IPS DF 6.9 (cell line): Measurements from ENCODE around the gene SINHCAF.

Experiments used
- DNase-seq: peaks from one replicate; pipeline ENCODE4 v3.0.0-alpha.2; 2013; ENCODE audit warnings: low read depth, low spot score
- H3K27ac ChIP-seq: one replicate; pipeline ENCODE4 v1.5.1; 2013; ENCODE audit warnings: low read length, control low read depth
- H3K27me3 ChIP-seq: 2 replicates; pipeline ENCODE4 v1.6.1; 2013; ENCODE audit warnings: mild to moderate bottlenecking, low read length; ENCODE audit not compliant: control insufficient read depth, insufficient read depth
- H3K36me3 ChIP-seq: 2 replicates; pipeline ENCODE4 v1.6.1; 2013; ENCODE audit warnings: low read length; ENCODE audit not compliant: control insufficient read depth, insufficient read depth
- H3K4me1 ChIP-seq: 2 replicates; pipeline ENCODE4 v1.6.1; 2013; ENCODE audit warnings: low read length; ENCODE audit not compliant: control insufficient read depth, insufficient read depth
- H3K4me3 ChIP-seq: 2 replicates; pipeline ENCODE4 v1.5.1; 2013; ENCODE audit warnings: mild to moderate bottlenecking, low read length
- H3K9me3 ChIP-seq: 2 replicates; pipeline ENCODE4 v1.6.1; 2013; ENCODE audit warnings: low read length, inconsistent platforms; ENCODE audit not compliant: control insufficient read depth, insufficient read depth
- WGBS: extraction: QIAGEN DNeasy Blood & Tissue Kit; methylation state at CpG from one replicate; pipeline ENCODE4 v1.1.7; 2013; ENCODE audit warnings: mixed read lengths, missing lambda C conversion rate; ENCODE audit not compliant: insufficient read length, insufficient coverage; 5-methylcytosine and 5-hydroxymethylcytosine counted together

The SINHCAF gene

DNA sequence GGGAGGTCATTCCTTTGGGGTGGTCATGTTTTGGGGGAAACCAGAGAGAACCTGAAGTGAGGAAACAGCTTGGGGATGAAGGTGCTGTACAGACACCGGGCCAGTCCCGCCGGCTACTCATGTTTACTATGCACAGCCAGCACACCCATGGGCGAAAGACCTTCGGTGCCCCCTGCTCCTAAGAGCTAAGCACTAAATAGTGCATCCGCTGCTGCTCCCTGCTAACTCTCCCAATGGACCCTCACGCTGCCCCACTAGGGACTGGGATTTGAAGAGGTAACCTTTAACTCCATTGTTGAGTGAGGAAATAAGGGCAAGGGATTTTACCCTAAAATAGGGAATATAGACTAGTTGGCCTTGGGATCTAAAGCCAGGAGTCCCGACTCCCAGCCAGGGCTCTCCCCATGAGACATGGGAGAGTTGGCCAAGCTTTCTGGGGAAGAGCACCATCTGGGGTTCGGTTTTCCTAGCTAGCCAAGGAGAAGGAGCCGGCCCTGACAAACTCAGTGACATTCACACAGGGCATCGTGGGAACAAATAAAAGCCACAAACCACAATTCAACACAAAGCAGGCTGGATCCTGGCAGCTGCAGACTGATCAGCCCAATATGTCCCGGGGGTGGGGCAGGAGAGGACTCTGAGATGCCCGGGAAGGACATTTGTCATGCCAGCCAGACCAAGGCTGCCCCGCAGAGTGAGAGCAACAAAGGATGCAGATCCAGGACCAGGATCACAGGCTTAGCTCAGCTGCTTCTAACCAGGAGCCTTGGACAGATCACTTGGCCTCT is 91.7 kb downstream of the SINHCAF start:
- no CpG with 5 or more reads among the region's 14 CpGs for WGBS
- no peak for DNase-seq
- Histone ChIP-seq H3K9me3 (no peaks in the 10 kb centered on the region), H3K4me3 (no peak overlapping the region), H3K4me1 (no peaks in the 10 kb centered on the region), H3K36me3 (no peaks in the 10 kb centered on the region), H3K27me3 (no peaks in the 10 kb centered on the region), H3K27ac (no peak overlapping the region)

DNA sequence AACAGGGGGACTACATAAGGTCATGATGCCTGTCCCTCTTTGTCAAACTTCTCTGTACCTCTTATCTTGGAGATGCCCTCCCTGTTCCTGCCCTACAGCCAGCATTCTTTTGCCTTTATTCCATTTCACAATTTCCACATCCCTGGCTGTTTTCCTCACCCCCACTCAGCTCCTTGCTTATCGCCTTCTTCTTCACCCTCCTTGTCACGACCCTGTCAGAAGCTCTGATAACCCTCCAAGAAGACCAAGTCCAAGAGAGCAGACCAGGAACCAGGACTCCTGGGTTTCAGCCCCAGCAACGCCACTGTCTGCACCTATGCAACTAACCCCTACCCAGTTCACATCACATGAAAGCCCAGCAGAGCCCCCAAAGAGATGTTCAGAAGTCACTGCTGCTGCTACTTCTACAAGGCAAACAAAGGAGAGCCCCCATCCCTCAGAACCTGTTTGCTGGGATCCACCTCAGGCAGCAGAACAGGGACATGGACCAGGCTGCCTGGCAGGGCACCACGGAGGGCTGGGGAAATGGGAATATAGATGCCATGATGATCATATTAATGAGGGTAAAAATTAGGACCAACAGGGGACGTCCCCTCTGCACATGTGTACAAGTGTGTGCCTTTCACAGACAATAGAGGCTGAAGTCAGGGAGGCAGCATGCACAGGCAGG is 92.8 kb downstream of the SINHCAF start:
- H3K4me3 ChIP-seq, result no peak overlapping the region
- no peaks in the 10 kb centered on the region for H3K9me3 ChIP-seq
- no peaks in the 10 kb centered on the region for H3K4me1 ChIP-seq
- no peak overlapping the region for H3K27ac ChIP-seq
- no CpG with 5 or more reads among the region's 5 CpGs for WGBS
- DNase-seq, result no peak
- no peaks in the 10 kb centered on the region for H3K27me3 ChIP-seq
- H3K36me3 ChIP-seq, result no peaks in the 10 kb centered on the region

DNA sequence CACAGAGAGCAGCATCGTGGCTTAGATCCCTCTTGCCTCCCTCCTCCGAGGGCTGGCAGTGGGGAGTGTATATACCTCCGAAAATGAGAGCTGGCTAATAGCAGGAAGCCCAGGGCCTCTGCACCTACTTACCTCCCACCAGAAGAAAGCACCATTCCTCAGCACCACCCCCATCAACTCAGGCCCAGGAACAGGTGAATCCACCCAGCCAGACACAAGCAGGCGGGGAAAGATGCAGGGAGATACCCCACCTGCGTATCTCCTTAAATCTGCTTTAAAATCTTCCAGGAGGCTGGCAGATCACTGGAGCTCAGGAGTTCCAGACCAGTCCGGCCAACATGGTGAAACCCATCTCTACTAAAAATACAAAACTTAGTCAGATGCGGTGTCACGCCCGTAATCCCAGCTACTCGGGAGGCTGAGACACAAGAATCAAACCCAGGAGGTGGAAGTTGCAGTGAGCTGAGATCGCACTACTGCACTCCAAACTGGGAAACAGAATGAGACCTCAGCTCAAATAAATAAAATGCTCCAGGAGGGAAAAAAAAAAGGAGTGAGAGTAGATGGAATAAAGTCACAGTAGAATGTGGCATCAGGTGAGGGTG is 93.5 kb downstream of the SINHCAF start:
- no CpG with 5 or more reads among the region's 11 CpGs for WGBS
- no peak for DNase-seq

DNA sequence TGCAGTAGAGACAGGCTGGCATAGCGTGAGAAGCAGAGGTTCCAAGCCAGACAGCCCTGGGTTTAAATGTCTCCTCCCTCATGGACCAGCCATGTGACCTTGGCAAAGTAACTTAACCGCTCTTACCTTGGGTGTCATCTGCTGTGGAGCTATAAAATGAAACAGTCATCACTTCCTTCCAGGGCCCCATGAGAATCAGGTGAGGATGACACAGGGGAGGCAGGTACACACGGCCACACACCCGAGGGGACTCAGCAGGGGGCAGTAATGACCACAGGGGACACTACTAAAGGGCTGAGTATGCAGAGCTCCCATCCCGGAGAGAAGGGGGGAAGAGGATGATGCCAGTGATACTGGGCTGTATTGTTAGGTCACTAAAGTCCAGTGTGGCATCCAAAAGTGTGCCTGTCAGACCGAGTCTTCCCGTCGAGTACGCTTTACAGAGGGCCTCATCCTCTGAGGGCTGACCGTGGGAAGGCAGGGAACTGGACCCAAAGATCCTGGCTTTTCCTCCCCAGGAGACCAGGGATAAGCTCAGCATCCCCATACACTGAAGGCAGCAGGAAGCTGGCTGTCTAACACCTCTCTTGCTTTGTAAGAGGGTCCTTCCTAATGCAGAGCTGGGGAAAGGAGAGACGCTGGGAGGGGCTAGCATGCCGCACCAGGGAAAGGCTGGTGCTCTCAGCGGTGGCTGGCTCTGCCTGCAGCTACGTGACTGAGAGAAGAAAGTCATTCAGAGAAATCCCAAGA is 94.2 kb downstream of the SINHCAF start:
- no peaks in the 10 kb centered on the region for H3K36me3 ChIP-seq
- no peaks in the 10 kb centered on the region for H3K9me3 ChIP-seq
- no CpG with 5 or more reads among the region's 14 CpGs for WGBS
- no peak overlapping the region for H3K27ac ChIP-seq
- DNase-seq, result no peak
- H3K4me3 ChIP-seq, result no peak overlapping the region
- H3K27me3 ChIP-seq, result no peaks in the 10 kb centered on the region
- no peaks in the 10 kb centered on the region for H3K4me1 ChIP-seq

More for the DNA sequence above, 93.5 kb downstream of the SINHCAF start:
- Histone ChIP-seq H3K9me3 (no peaks in the 10 kb centered on the region), H3K4me1 (no peaks in the 10 kb centered on the region), H3K27me3 (no peaks in the 10 kb centered on the region), H3K36me3 (no peaks in the 10 kb centered on the region), H3K27ac (no peak overlapping the region), H3K4me3 (no peak overlapping the region)
